ENCODE data around the gene LARGE1. TPM values are rescaled to one million over a fixed set of nuclear protein-coding genes. Genes with fewer than 3 reads are reported as not detected.

LARGE1 gene
- total RNA-seq, 1 experiment from 2014 or later, result 1.5 TPM

GRCh38 chr22:33669746-33670145 lies 250.5 kb downstream of the LARGE1 start:
- DNase-seq (ENCODE audit: low read depth, low spot score) (no peak), ATAC-seq (no peak)
- Histone ChIP-seq H3K27ac (ENCODE audit: low read depth, low read length) (no peak overlapping the region), H3K9me3 (ENCODE audit: control insufficient read depth in 1 of 2, insufficient read depth in 1 of 2, low read depth in 1 of 2, low read length in 2 of 2) (peaks cover 4 to 31% of the 10 kb centered on the region in 2 experiments; a peak in 2 of 4 replicates), H3K4me2 (ENCODE audit: low read length) (no peak overlapping the region), H3K9ac (ENCODE audit: low read length) (no peak overlapping the region), H4K20me1 (ENCODE audit: insufficient read depth) (no peaks in the 10 kb centered on the region), H3K27me3 (ENCODE audit: insufficient read depth, low read length) (no peaks in the 10 kb centered on the region), H3K4me3 (replicated peaks in 1 of 2; ENCODE audit: low read depth in 1 of 2, low read length in 2 of 2) (no peak overlapping the region), H3K79me2 (ENCODE audit: insufficient read depth, low read length) (no peaks in the 10 kb centered on the region), H3K36me3 (ENCODE audit: control insufficient read depth in 1 of 2, insufficient read depth in 2 of 2, low read length in 2 of 2) (no peaks in the 10 kb centered on the region), H3K4me1 (ENCODE audit: control insufficient read depth in 1 of 2, insufficient read depth in 2 of 2, low read length in 2 of 2) (no peaks in the 10 kb centered on the region), H3K9me2 (ENCODE audit: insufficient read depth) (no peaks in the 10 kb centered on the region), H2AFZ (ENCODE audit: low read depth, low read length, poor library complexity, severe bottlenecking) (no peak overlapping the region)
- TF ChIP-seq CTCF (IDR thresholded peaks at IDR 0.05 in 2 of 3, conservative IDR thresholded peaks at IDR 0.05 in 1 of 3; ENCODE audit: borderline replicate concordance in 1 of 3, insufficient read depth in 1 of 3, low read depth in 2 of 3, low read length in 2 of 3) (no peak), ZFX (IDR thresholded peaks at IDR 0.05) (no peak), CEBPB (IDR thresholded peaks at IDR 0.05; ENCODE audit: low read depth) (no peak), EZH2 (IDR thresholded peaks at IDR 0.05) (no peak), MAX (IDR thresholded peaks at IDR 0.05) (no peak), TCF7L2 (IDR thresholded peaks at IDR 0.05; ENCODE audit: borderline replicate concordance, extremely low read depth, insufficient read depth, insufficient read length) (no peak)
- no TSS peak for BruUV-seq (replicated peaks)
- CTCF ChIA-PET, result no interaction called here
- RAD21 ChIA-PET (ENCODE audit: low non-redundant PET in 1 of 2, low total read pairs in 2 of 2, uncharacterized antibody in 2 of 2, unreplicated experiment in 2 of 2), result no interaction called here
- intact Hi-C loops (cut with micrococcal nuclease), result no loop called here
- POLR2A ChIA-PET, result no interaction called here

GRCh38 chr22:33666961-33667619 lies 253.2 kb downstream of the LARGE1 start:
- ChIA-PET RAD21 (ENCODE audit: low non-redundant PET in 1 of 2, low total read pairs in 2 of 2, uncharacterized antibody in 2 of 2, unreplicated experiment in 2 of 2) (no interaction called here), CTCF (no interaction called here), POLR2A (no interaction called here)
- no peak overlapping the region for H3K27ac ChIP-seq (ENCODE audit: low read depth, low read length)
- no peak overlapping the region for H3K4me2 ChIP-seq (ENCODE audit: low read length)
- no peak overlapping the region for H3K9ac ChIP-seq (ENCODE audit: low read length)
- BruUV-seq (replicated peaks), result no TSS peak
- no peak for ATAC-seq
- intact Hi-C loops (cut with micrococcal nuclease), result no loop called here
- H3K9me2 ChIP-seq (ENCODE audit: insufficient read depth), result no peaks in the 10 kb centered on the region
- H2AFZ ChIP-seq (ENCODE audit: low read depth, low read length, poor library complexity, severe bottlenecking), result no peak overlapping the region
- no peaks in the 10 kb centered on the region for H3K27me3 ChIP-seq (ENCODE audit: insufficient read depth, low read length)
- no peak for DNase-seq (ENCODE audit: low read depth, low spot score)
- H3K4me1 ChIP-seq (ENCODE audit: control insufficient read depth in 1 of 2, insufficient read depth in 2 of 2, low read length in 2 of 2), result no peaks in the 10 kb centered on the region
- no peaks in the 10 kb centered on the region for H3K36me3 ChIP-seq (ENCODE audit: control insufficient read depth in 1 of 2, insufficient read depth in 2 of 2, low read length in 2 of 2)
- H3K79me2 ChIP-seq (ENCODE audit: insufficient read depth, low read length), result no peaks in the 10 kb centered on the region
- H3K9me3 ChIP-seq (ENCODE audit: control insufficient read depth in 1 of 2, insufficient read depth in 1 of 2, low read depth in 1 of 2, low read length in 2 of 2), result peaks cover 9 to 38% of the 10 kb centered on the region in 2 experiments; a peak in 2 of 4 replicates
- no peak overlapping the region for H3K4me3 ChIP-seq (replicated peaks in 1 of 2; ENCODE audit: low read depth in 1 of 2, low read length in 2 of 2)
- no peaks in the 10 kb centered on the region for H4K20me1 ChIP-seq (ENCODE audit: insufficient read depth)
- no peak for TF ChIP-seq EZH2 (IDR thresholded peaks at IDR 0.05)
- no peak for TF ChIP-seq TCF7L2 (IDR thresholded peaks at IDR 0.05; ENCODE audit: borderline replicate concordance, extremely low read depth, insufficient read depth, insufficient read length)
- no peak for TF ChIP-seq CTCF (IDR thresholded peaks at IDR 0.05 in 2 of 3, conservative IDR thresholded peaks at IDR 0.05 in 1 of 3; ENCODE audit: borderline replicate concordance in 1 of 3, insufficient read depth in 1 of 3, low read depth in 2 of 3, low read length in 2 of 3)
- TF ChIP-seq SRF (IDR thresholded peaks at IDR 0.05; ENCODE audit: low read depth), result no peak
- TF ChIP-seq ZBTB33 (IDR thresholded peaks at IDR 0.05; ENCODE audit: extremely low read depth, insufficient replicate concordance, low read length), result no peak
- no peak for TF ChIP-seq YY1 (IDR thresholded peaks at IDR 0.05; ENCODE audit: extremely low read depth, insufficient replicate concordance, low read depth, low read length)
- no peak for TF ChIP-seq POLR2AphosphoS5 (IDR thresholded peaks at IDR 0.05; ENCODE audit: low read depth, low read length)
- TF ChIP-seq ELF1 (IDR thresholded peaks at IDR 0.05; ENCODE audit: borderline replicate concordance, low read depth), result no peak
- TF ChIP-seq SIN3A (IDR thresholded peaks at IDR 0.05; ENCODE audit: low read depth), result no peak
